ENCODE results near the gene NFKBIL1.

NFKBIL1 gene

GRCh38 chr6:31528821-31529328 is 18.5 kb upstream of the NFKBIL1 start, which contains the start of gene MCCD1:
MCCD1 (plus strand) TSS chr6:31528962; CDS start chr6:31529015, 53 bp downstream.
- TF ChIP-seq CTCF (IDR thresholded peaks at IDR 0.05; ENCODE audit: insufficient read depth, low read length, missing control alignments), result no peak
- H3K4me3 ChIP-seq (ENCODE audit: low read depth, low read length), result no peak within 1 kb of the TSS
- CTCF ChIA-PET, result interaction anchor here (0.6 to 3.1 kb wide), 3 partner anchors 10 to 70 kb away, joined by 3 to 13 read pairs (median 4); no protein-coding TSS in a partner anchor
- POLR2A ChIA-PET, result interaction anchor here (1.1 to 2.2 kb wide), 4 partner anchors 11 to 33 kb away, joined by 3 to 13 read pairs (median 4); partner anchors contain the start of gene DDX39B
- no peak for DNase-seq (ENCODE audit: low read depth, low spot score)

GRCh38 chr6:31529329-31530150 is 17.9 kb upstream of the NFKBIL1 start:
- ChIA-PET CTCF (interaction anchor here (0.6 to 3.1 kb wide), 2 partner anchors 12 to 69 kb away, joined by 3 to 13 read pairs; no protein-coding TSS in a partner anchor), POLR2A (interaction anchor here (1.1 to 2.2 kb wide), 3 partner anchors 12 to 34 kb away, joined by 4 to 13 read pairs (median 4); partner anchors contain the start of gene DDX39B)
- no peak overlapping the region for H3K4me3 ChIP-seq (ENCODE audit: low read depth, low read length)
- no peak for TF ChIP-seq CTCF (IDR thresholded peaks at IDR 0.05; ENCODE audit: insufficient read depth, low read length, missing control alignments)
- no peak for DNase-seq (ENCODE audit: low read depth, low spot score)

GRCh38 chr6:31530659-31531058 is 16.7 kb upstream of the NFKBIL1 start:
- no peak overlapping the region for H3K4me3 ChIP-seq (ENCODE audit: low read depth, low read length)
- CTCF ChIA-PET, result interaction anchor here (1.3 to 1.4 kb wide), 2 partner anchors 11 to 67 kb away, joined by 3 to 8 read pairs; partner anchors contain the start of gene DDX39B
- no peak for TF ChIP-seq CTCF (IDR thresholded peaks at IDR 0.05; ENCODE audit: insufficient read depth, low read length, missing control alignments)
- POLR2A ChIA-PET, result no interaction called here
- DNase-seq (ENCODE audit: low read depth, low spot score), result no peak

GRCh38 chr6:31531162-31531561 is 16.2 kb upstream of the NFKBIL1 start:
- ChIA-PET CTCF (interaction anchor here (1.3 to 1.4 kb wide), 2 partner anchors 10 to 67 kb away, joined by 3 to 8 read pairs; partner anchors contain the start of gene DDX39B), POLR2A (interaction anchor here (1.0 kb wide), 2 partner anchors 10 to 14 kb away, joined by 3 to 8 read pairs; partner anchors contain the start of gene DDX39B)
- no peak overlapping the region for H3K4me3 ChIP-seq (ENCODE audit: low read depth, low read length)
- no peak for DNase-seq (ENCODE audit: low read depth, low spot score)
- no peak for TF ChIP-seq CTCF (IDR thresholded peaks at IDR 0.05; ENCODE audit: insufficient read depth, low read length, missing control alignments)

GRCh38 chr6:31531771-31532643 is 15.4 kb upstream of the NFKBIL1 start:
- CTCF ChIA-PET, result interaction anchor here (1.0 to 1.4 kb wide), 2 partner anchors 66 kb away, joined by 4 to 8 read pairs; no protein-coding TSS in a partner anchor
- H3K4me3 ChIP-seq (ENCODE audit: low read depth, low read length), result no peak overlapping the region
- no peak for DNase-seq (ENCODE audit: low read depth, low spot score)
- POLR2A ChIA-PET, result interaction anchor here (1.0 kb wide), 2 partner anchors 10 to 15 kb away, joined by 3 to 8 read pairs; partner anchors contain the start of gene DDX39B
- no peak for TF ChIP-seq CTCF (IDR thresholded peaks at IDR 0.05; ENCODE audit: insufficient read depth, low read length, missing control alignments)

Data from AG04449 (cell line).